GM12878 (cell line): ENCODE results near the gene PITPNC1. TPM values are rescaled to one million over a fixed set of nuclear protein-coding genes. Genes with fewer than 3 reads are reported as not detected.
A peak's percentile ranks its signal among the peaks of the same experiment; 100 is the strongest.

ENCODE experiments used
- ASH2L ChIP-seq: fragments of 300-600, 200-600 bp; sonication (generic); IDR thresholded peaks from 2 replicates; pipeline ENCODE4 v1.6.1; 2017; ENCODE audit warnings: low read depth, mild to moderate bottlenecking, borderline replicate concordance
- BCL11A ChIP-seq: IDR thresholded peaks from 2 replicates; pipeline ENCODE4 v1.6.1; 2011; ENCODE audit warnings: low read depth, low read length
- BRCA1 ChIP-seq: IDR thresholded peaks from 2 replicates; pipeline ENCODE4 v1.6.1; 2011; ENCODE audit warnings: low read depth, low read length, improper control_type of control experiment
- CBFB ChIP-seq: IDR thresholded peaks from 2 replicates; pipeline ENCODE4 v1.6.1; 2016; ENCODE audit warnings: antibody characterized with exemption, low read depth
- CBX3 ChIP-seq: fragments of 200-600 bp; sonication (generic); IDR thresholded peaks from 2 replicates; pipeline ENCODE4 v1.6.1; 2016; ENCODE audit warnings: low read depth, borderline replicate concordance
- CHD2 ChIP-seq: IDR thresholded peaks from 2 replicates; pipeline ENCODE4 v1.6.1; 2011; ENCODE audit warnings: low read depth, low read length, improper control_type of control experiment, borderline replicate concordance
- FOXM1 ChIP-seq: IDR thresholded peaks from 2 replicates; pipeline ENCODE4 v1.6.1; 2012; ENCODE audit warnings: low read depth, mild to moderate bottlenecking, inconsistent platforms, low read length, moderate library complexity
- GATAD2B ChIP-seq: fragments of 450-650 bp; conservative IDR thresholded peaks from 2 replicates; pipeline ENCODE4 v1.6.1; 2017; ENCODE audit warnings: low read depth, mild to moderate bottlenecking, moderate library complexity
- HCFC1 ChIP-seq: fragments of 150-350 bp; IDR thresholded peaks from 2 replicates; pipeline ENCODE4 v1.6.1; 2014; ENCODE audit warnings: low read length
- HDAC2 ChIP-seq: fragments of 200-600 bp; sonication (generic); IDR thresholded peaks from 2 replicates; pipeline ENCODE4 v1.6.1; 2017
- HDGF ChIP-seq: fragments of 450-650 bp; IDR thresholded peaks from 2 replicates; pipeline ENCODE4 v1.6.1; 2016; ENCODE audit warnings: antibody characterized with exemption
- JUNB ChIP-seq: IDR thresholded peaks from 2 replicates; pipeline ENCODE4 v1.6.1; 2016; ENCODE audit warnings: antibody characterized with exemption, mild to moderate bottlenecking
- LARP7 ChIP-seq: fragments of 450-650 bp; IDR thresholded peaks from 2 replicates; pipeline ENCODE4 v1.6.1; 2017; ENCODE audit warnings: mild to moderate bottlenecking
- PML ChIP-seq: IDR thresholded peaks from 2 replicates; pipeline ENCODE4 v1.6.1; 2012; ENCODE audit warnings: low read length, inconsistent platforms
- RFX5 ChIP-seq: IDR thresholded peaks from 2 replicates; pipeline ENCODE4 v1.6.1; 2011; ENCODE audit warnings: low read depth, low read length, improper control_type of control experiment
- SMAD5 ChIP-seq: IDR thresholded peaks from 2 replicates; pipeline ENCODE4 v1.6.1; 2016; ENCODE audit warnings: antibody characterized with exemption, low read depth
- SP1 ChIP-seq: IDR thresholded peaks from one replicate; pipeline ENCODE4 v1.6.1; 2011; ENCODE audit warnings: low read depth, low read length
- ZNF207 ChIP-seq: fragments of 450-650 bp; IDR thresholded peaks from 2 replicates; pipeline ENCODE4 v1.6.1; 2014; ENCODE audit warnings: antibody characterized with exemption, mild to moderate bottlenecking, borderline replicate concordance
- polyA plus RNA-seq, 11 experiments: library from polyadenylated mRNA; depleted of rRNA in 4 of 11; unstranded in 6 of 11; stranded (reverse) in 5 of 11; fragments of >200 nt; fragmentation: Nextera tagmentation in 4 of 11; fragmentation: Illumina TruSeq in 1 of 11; extraction: Ambion mirVana in 4 of 11; extraction: Trizol in 1 of 11; gene quantifications; 1 replicate in 1 of 11; 2 replicates in 10 of 11; pipeline versions ENCODE4 v1.2.1 to v1.2.3, GENCODE V29; 2011 to 2016; ENCODE audit warnings: inconsistent platforms in 2 of 11, missing spikeins in 2 of 11, low read depth in 1 of 11
- total RNA-seq, 4 experiments: library from RNA; depleted of rRNA in 3 of 4; stranded (reverse); fragments of >200 nt in 3 of 4; fragmentation: Illumina TruSeq in 1 of 4; extraction: Trizol in 1 of 4; gene quantifications; 2 replicates each; pipeline versions ENCODE4 v1.2.1 to v1.2.3, GENCODE V29; 2013 to 2021
- TF ChIP-seq, protein P1 (sequence below): fragments of 450-650 bp; IDR thresholded peaks from 2 replicates; pipeline ENCODE4 v1.6.1; 2017; ENCODE audit warnings: mild to moderate bottlenecking
- TF ChIP-seq, protein P2 (sequence below): fragments of 450-650 bp; IDR thresholded peaks from 2 replicates; pipeline ENCODE4 v1.6.1; 2017; ENCODE audit warnings: borderline replicate concordance
- TF ChIP-seq, protein P3 (sequence below): IDR thresholded peaks from 2 replicates; pipeline ENCODE4 v1.6.1; 2012; ENCODE audit warnings: low read depth, low read length, improper control_type of control experiment
- TF ChIP-seq, protein P4 (sequence below): IDR thresholded peaks from 2 replicates; pipeline ENCODE4 v1.6.1; 2011; ENCODE audit warnings: low read depth, mild to moderate bottlenecking, low read length, moderate library complexity, borderline replicate concordance; ENCODE audit errors: extremely low read depth
- TF ChIP-seq, protein P5 (sequence below): fragments of 450-650 bp; IDR thresholded peaks from 2 replicates; pipeline ENCODE4 v1.6.1; 2017; ENCODE audit warnings: low read depth, mild to moderate bottlenecking, moderate library complexity

The PITPNC1 gene
- total and polyA plus RNA-seq, 10 of the 15 experiments (the other 5 are each of a cell fraction or from before 2014, with no cell fraction given) = 12.2 to 62.4 (median 47.3) TPM

DNA sequence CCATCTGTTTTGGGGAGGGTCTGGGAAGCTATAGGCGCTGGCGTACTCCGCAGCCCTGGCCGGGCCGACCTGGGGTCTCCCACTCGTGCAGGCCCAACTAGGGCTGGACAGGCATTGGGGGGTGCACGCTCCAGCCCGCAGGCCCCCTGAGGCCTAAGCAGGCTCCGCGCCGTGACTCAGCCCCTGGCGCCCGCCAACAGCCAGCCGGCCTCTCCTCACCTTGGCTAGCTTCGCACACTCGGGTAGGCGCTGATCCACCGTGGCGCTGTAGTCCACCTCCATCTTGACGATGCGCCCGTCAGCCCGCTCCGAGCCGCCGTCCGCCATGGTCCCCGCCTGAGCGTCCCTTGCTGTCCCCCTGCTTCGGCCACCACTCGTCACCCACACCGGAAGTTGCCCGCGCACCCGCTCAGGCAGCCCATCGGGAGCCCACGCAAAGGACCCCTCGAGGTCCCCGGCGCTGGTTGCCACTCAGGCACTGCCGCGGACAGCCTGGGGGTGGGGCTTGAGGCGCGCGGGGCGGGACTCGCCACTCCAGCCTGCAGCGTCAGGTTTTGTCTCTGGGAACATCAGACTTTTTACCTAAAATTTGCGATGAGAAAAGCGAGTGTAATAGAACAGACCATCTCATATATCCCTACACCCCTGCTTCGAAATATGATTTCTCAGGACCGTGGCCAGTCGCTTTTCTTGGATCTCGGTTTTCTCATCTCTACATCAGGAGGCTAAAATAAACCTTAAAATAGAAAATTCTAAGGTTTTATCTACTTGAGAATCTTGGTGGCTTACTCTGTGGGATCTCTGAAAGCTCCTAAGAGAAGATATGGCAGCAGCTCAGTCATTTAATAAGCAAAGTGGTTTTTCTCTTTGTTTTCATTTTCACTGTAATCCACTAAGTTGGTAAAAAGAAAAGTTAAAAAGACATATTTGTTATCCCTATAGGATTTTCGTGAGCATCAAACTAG lies 10.6 kb upstream of the PITPNC1 start, which contains the start of gene PSMD12 (continued):
- TF ChIP-seq, protein P1, sequence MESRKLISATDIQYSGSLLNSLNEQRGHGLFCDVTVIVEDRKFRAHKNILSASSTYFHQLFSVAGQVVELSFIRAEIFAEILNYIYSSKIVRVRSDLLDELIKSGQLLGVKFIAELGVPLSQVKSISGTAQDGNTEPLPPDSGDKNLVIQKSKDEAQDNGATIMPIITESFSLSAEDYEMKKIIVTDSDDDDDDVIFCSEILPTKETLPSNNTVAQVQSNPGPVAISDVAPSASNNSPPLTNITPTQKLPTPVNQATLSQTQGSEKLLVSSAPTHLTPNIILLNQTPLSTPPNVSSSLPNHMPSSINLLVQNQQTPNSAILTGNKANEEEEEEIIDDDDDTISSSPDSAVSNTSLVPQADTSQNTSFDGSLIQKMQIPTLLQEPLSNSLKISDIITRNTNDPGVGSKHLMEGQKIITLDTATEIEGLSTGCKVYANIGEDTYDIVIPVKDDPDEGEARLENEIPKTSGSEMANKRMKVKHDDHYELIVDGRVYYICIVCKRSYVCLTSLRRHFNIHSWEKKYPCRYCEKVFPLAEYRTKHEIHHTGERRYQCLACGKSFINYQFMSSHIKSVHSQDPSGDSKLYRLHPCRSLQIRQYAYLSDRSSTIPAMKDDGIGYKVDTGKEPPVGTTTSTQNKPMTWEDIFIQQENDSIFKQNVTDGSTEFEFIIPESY = peak; percentile 49; the same call in 1 of the 2 replicates
- no peak for TF ChIP-seq JUNB
- TF ChIP-seq BCL11A = no peak
- no peak for TF ChIP-seq HDAC2
- peak; percentile 81 for TF ChIP-seq CBFB
- TF ChIP-seq HCFC1 = peak; percentile 73
- peak; percentile 24; the same call in 1 of the 2 replicates for TF ChIP-seq ASH2L
- TF ChIP-seq, protein P2, sequence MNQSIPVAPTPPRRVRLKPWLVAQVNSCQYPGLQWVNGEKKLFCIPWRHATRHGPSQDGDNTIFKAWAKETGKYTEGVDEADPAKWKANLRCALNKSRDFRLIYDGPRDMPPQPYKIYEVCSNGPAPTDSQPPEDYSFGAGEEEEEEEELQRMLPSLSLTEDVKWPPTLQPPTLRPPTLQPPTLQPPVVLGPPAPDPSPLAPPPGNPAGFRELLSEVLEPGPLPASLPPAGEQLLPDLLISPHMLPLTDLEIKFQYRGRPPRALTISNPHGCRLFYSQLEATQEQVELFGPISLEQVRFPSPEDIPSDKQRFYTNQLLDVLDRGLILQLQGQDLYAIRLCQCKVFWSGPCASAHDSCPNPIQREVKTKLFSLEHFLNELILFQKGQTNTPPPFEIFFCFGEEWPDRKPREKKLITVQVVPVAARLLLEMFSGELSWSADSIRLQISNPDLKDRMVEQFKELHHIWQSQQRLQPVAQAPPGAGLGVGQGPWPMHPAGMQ = peak; percentile 97
- TF ChIP-seq, protein P3, sequence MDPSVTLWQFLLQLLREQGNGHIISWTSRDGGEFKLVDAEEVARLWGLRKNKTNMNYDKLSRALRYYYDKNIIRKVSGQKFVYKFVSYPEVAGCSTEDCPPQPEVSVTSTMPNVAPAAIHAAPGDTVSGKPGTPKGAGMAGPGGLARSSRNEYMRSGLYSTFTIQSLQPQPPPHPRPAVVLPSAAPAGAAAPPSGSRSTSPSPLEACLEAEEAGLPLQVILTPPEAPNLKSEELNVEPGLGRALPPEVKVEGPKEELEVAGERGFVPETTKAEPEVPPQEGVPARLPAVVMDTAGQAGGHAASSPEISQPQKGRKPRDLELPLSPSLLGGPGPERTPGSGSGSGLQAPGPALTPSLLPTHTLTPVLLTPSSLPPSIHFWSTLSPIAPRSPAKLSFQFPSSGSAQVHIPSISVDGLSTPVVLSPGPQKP = peak; percentile 97
- no peak for TF ChIP-seq FOXM1
- peak; percentile 75 for TF ChIP-seq LARP7
- TF ChIP-seq SP1 = peak; percentile 31
- TF ChIP-seq CHD2 = peak; percentile 38; the same call in 1 of the 2 replicates
- TF ChIP-seq, protein P4, sequence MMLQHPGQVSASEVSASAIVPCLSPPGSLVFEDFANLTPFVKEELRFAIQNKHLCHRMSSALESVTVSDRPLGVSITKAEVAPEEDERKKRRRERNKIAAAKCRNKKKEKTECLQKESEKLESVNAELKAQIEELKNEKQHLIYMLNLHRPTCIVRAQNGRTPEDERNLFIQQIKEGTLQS = no peak
- peak; percentile 67; the same call in 1 of the 2 replicates for TF ChIP-seq GATAD2B
- no peak for TF ChIP-seq BRCA1
- peak; percentile 67; the same call in 1 of the 2 replicates for TF ChIP-seq PML
- TF ChIP-seq ZNF207 = peak; percentile 47; the same call in 1 of the 2 replicates
- peak; percentile 52; the same call in 1 of the 2 replicates for TF ChIP-seq RFX5
- TF ChIP-seq SMAD5 = peak; percentile 73
- TF ChIP-seq, protein P5, sequence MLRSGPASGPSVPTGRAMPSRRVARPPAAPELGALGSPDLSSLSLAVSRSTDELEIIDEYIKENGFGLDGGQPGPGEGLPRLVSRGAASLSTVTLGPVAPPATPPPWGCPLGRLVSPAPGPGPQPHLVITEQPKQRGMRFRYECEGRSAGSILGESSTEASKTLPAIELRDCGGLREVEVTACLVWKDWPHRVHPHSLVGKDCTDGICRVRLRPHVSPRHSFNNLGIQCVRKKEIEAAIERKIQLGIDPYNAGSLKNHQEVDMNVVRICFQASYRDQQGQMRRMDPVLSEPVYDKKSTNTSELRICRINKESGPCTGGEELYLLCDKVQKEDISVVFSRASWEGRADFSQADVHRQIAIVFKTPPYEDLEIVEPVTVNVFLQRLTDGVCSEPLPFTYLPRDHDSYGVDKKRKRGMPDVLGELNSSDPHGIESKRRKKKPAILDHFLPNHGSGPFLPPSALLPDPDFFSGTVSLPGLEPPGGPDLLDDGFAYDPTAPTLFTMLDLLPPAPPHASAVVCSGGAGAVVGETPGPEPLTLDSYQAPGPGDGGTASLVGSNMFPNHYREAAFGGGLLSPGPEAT = 0 out of 2 replicates have a peak, but pooled peaks have one; percentile 6
- TF ChIP-seq CBX3 = no peak
- peak; percentile 96 for TF ChIP-seq HDGF
